HG02938 (cell line): ENCODE measurements around the gene SH2D6.
"Not testable (repeated sequence)": the region's sequence is repeated elsewhere in the genome, so short reads cannot be mapped to it uniquely, and the experiment has no call there.

Experiments
- ATAC-seq: cut with Tn5 transposase; IDR thresholded peaks from one replicate; pipeline ENCODE4 v1.9.1; 2021; ENCODE audit warnings: mild to moderate bottlenecking, moderate library complexity; ENCODE audit not compliant: unreplicated experiment

SH2D6 gene

DNA sequence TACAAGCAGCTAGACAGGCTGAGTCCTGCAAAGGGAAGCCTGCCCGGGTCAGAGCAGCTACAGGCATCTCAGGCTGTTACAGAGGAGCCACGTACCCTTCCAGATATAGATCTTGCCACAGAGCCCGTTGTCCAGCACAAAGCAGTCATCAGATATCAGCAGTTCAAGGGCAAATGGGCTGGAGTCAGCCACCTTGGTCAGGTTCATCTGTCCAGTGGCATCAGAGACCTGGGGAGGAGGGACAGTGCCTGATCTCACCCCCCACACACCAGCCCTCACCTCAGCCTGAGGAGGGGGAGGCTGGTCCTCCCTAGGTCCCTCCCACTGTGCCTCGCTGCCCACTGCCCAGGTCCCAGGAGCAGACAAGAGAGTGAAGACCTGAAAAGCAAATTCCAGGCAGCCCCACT, 20.6 kb upstream of the SH2D6 start:
- ATAC-seq, result no peak

DNA sequence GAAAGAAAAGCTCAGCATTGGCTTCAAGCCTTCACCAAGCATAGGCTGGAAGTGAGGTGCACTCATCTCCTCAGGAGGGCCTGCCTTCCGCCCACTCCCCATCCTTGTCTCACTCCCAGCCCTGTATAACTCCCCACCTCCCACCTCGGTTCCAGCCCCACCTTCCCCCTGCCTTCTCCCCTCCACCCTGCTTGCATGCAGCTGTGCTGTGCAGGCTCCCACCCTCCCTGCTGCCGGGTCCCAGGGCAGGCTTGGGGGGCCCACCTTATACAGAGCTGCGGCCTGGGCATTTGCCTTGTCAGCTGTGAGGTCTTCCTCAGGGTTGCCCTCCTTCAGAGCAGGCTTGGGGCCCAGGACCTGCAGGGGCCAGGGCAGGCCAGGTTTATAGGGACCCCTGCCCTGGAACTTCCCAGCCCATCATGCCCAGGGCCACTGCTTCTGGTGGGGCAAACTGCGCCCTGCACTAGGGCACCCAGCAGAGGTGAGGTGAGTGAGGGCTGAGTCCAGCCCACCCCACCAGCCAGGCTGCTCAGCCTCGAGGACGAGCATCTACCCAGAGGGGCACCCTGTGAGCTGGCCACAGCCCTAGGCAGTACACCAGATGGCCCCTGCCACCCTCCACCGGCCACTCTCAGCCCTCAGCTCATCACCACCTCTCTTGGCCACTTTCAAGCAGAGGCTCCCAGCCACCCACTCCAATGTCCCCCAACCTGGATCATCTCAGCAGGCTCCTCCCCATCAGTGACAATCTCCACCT, 19.9 kb upstream of the SH2D6 start:
- no peak for ATAC-seq

DNA sequence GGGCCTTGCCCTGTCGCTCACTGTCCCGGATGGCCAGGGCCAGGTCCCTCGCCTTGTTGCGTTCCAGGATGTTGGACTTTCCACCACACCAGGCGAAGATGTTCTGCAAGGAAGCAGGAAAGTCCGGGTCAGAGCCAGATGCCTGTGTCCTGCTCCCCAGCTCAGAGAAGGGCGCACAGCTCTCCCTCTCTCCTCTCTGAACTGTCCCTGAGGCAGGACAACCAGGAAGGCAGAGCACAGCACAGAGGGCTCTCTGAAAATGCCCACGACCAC, 19.4 kb upstream of the SH2D6 start:
- ATAC-seq, result no peak

DNA sequence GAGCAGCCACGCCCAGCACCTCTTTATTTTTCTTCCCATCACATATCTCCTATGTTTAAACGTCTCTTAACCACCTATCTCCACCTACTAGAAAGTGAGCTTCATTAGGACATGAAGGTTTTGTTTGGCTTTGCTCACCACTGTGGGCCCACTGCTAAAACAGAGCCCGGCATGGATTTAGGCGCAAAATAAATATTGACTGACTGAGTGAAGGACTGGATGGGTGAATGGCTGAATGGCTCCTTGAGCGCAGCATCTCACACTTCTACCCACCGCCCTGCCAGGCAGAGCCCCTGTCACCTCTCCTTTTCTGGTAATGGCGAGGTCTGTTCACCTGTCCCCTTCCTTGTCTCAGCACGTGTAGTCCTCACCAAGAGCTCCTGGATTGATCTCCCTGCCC, 18.5 kb upstream of the SH2D6 start:
- no peak for ATAC-seq

DNA sequence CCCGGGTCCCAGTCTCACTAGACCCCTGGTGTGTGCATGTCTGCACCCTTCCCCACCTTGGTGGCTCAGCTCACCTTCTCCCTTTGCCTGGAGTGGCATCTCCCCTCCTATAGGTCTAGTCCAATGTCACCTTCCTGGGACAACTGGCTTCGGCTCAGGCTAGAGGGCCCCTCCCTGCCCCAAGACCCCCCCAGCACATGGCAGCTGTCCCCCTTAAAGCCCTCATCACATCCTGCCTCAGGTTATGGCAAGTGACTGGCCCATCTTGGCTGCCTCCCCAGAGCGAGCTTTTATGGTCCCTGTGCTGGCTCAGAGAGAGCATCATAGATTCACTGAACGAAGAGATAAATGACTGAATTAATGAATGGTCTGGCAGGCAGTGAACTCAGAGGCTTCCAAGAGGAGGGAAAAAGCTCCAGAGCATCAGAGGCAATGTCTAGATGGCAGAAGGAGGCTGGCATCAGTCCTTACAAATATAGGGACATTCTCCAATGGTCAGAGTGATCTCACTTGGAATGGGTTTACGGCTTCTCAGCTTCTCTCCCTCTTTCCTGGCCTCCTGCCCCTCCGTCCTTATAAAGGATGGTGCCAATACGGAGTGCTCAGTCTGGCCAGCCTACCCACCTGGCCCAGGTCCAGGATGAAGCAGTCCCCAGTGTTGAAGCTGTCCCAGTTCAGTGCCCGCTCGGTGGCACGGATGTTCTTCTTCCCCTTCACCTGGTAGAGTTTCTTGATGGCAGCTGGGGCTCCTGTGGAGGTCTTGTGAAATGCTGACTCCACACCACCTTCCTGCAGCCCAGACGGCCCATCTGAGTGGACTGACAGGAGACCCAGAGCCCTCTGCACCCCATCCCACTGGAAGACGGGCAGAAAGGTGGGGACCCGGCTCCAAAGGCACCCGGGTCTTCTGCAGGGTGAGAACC, 17.7 kb upstream of the SH2D6 start:
- no peak for ATAC-seq

DNA sequence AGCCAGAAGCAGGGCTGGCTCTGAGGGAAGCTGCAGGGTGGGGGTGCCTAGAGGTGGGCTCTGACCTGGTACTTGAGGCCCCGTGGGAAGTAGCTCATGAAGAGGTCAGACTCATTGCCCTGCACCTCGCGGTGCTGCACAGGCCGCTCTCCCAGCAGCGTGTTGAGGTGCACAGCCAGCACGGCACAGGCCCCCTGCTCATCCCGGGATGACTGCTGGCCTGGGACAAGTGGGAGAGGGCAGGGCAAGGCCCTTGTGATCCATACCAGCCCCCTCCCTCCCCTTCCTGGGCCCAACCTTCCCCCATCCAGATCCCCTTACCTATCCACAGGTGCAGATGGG, 17.1 kb upstream of the SH2D6 start:
- ATAC-seq, result no peak

DNA sequence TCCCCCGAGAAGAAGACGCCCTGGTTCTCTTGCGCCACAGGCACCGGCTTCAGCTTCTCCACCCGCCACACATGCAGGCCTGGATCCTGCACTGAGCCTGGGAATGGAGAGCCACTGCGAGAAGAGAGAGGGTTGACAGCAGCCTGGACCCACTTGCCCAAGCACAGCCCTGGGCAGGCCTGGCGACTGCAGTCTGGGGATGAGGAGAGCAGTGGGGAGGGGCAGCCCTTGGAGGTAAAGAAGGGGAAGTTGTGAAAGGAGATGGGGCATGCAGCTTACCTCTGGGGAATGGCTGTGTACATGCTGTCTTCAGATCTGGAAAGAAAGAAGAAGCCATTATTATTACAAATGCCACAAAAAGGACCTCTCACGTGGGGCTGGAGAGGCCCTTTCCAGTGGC, 16.7 kb upstream of the SH2D6 start:
- no peak for ATAC-seq

DNA sequence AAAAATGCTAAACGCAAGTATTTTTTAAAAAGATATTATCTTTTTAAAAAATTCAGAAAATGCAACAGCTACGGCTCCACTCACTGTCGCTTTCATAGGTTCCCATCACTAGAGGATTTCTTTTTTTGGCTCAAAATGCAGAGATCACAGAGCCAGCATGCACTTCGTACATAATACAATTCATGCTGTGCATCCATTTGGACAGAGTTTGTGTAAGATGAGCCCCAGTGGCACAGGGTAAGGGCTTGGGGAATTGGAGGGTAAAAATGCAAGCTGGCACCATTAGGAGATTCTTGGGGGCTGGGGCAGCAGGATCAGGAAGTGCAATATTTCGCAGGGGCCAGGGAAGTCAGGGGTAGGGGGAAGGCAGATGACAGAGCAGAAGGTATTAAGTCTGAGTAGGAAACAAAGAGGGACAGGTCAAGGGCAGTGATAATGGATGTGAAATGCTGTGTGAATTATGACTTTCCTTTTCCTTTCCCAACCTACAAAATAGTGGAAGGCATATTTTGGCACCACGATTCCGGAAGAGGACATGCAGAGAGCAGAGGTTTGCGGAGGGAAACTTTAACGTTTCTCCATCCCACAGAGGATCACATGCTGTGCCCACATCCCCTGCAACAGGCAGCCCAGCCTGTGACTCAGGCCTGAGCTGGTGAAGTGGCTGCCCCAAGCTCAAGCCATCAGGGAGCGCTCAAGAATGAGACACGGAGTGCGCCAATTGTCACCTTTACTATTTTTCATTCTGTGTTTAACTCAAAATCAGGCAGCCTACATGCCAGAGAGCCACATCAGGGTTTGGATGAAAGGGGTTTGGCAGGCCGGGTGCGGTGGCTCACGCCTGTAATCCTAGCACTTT, 13.1 kb upstream of the SH2D6 start:
- ATAC-seq, result no peak

DNA sequence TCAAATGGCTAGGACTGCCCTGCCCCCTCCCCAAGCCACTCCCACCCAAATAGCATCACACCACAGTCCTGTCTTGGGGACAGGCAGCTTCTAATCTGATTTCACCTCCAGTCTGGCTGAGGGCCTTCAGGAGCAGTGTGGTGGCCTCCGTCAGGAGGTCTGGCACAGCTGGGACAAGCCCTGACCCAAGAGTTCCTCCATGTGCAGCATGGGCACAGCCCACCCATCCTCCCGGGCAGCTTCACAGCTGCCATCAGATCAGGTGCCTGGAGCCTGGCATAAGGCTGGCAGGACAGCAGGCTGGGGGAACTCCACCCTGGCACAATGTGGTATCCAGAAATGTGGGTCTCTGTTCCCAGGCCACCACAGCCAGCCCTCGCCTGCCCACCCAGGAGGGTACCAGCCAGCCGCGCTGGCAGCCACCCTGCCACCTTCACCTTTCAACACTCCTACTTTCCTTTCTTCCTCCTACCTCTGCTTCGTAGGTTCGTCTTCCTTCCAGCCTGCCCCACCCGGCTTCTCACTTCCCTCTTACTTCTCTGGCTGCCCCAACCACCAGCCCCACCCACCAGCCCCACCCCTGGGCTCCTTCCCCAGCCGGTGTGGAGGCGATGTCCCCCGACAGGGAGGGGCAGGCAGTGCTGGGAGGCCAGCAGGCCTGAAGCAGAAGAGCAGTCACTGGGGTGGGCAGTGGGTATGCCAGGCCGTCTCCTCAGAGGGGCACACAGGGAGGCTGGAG, 8.5 kb upstream of the SH2D6 start, which contains the start of gene CAPG:
CAPG (minus strand) TSS at position 522 of the 739 bp plus-strand sequence. CDS start 8,221 bp downstream, outside the sequence.
- ATAC-seq, result no peak

DNA sequence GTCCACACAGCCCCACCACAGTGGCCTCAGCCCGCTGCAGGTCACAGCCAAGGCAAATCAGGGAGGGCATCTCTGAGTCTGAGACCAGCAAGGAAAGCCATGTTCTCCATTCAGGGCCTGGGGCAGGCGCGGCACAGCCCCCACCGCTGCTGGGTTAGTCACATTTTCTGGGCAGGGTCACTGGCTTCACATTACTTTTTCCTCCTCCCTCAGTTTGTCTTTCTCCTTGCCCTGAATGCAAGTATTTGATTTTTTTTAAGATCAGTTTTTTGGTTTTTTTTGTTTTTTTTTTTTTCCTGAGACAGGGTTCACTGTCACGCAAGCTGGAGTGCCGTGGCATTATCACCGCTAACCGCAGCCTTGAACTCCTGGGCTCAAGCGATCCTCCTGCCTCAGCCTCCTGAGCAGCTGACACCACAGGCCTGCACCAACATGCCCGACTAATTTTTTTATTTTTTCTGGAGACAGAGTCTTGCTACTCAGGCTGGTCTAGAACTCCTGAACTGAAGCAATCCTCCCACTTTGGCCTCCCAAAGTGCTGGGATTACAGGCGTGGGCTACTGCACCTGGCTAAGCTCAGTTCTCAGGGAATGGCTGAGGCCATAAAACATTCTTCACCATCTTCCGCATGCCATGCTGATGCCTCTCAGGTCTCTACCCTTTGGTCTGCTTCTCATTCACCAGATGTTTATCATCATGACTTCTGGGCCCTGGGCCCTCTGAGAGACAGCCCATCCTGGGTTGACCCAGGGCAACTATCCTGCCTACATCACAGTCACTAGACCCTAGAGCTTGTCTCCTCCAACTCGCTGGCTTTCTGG, 7.7 kb upstream of the SH2D6 start:
- no peak for ATAC-seq

DNA sequence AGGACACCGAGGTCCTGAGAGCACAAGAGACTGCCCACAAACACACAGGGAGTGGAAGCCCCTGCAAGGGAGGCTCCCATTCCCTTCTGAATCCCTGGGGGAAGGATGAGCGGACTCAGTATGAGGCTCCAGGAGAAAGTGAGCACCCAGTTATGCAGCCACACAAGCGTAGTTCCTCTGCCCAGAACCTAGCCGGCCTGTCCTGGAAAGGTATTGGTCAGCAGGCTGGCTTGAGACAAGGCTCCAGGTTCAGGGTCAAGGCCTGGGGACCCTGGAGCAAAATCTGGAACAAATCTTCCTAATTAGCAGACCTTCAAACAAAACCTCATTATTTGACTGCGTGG, 7.1 kb upstream of the SH2D6 start:
- ATAC-seq, result no peak

DNA sequence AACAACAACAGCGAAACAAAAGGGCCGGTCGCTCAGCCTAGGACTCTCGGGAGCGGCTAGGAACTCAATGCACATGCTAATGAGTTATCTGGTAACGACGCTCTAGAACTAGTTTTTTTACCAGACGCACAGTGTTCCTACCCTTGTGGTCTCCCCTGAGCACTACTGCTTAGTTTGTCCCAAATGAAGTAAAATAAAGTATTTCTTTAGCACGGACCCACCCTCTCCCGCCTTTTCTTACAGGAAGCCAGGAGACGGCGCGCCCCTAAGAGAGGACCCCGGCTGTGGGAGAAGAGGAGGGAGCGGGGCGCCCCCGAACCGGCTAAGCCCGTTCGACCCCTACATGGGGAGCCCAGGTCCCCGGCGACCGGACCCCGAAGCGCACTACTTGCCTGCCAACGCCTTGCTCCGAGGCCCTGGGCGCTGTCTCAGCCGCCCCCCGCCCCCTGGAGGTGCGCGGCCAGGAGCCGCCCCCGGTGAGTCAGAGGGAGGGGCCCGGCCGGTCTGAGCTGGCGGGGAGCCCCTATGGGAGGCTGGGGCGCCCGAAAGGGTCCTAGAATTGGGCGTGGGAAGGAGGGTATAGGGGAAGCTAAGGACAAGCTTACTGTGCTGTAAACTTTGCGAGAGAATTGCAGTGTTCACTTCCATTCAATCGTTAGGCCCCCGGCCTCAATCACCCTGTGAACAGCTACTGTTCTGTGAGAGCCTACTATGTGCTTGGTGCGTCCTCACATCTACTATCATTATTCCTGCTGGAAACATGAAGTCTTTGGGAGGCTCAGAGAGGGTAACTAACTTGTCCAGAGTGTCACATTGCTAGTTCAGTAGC, 4.7 kb upstream of the SH2D6 start:
- no peak for ATAC-seq

DNA sequence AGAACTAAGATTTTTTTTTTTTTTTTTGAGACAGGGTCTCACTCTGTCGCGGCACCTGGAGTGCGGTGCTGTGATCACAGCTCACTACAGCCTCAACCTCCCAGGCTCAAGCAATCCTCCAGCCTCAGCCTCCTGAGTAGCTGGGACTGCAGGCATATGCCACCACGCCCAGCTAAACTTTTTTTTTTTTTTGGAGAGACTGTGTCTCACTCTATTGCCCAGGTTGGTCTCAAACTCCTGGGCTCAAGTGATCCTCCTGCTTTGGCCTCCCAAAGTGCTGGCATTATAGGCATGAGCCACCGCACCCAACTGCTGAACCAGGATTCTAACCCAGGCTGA, 4.1 kb upstream of the SH2D6 start:
- ATAC-seq, result not testable (repeated sequence)

DNA sequence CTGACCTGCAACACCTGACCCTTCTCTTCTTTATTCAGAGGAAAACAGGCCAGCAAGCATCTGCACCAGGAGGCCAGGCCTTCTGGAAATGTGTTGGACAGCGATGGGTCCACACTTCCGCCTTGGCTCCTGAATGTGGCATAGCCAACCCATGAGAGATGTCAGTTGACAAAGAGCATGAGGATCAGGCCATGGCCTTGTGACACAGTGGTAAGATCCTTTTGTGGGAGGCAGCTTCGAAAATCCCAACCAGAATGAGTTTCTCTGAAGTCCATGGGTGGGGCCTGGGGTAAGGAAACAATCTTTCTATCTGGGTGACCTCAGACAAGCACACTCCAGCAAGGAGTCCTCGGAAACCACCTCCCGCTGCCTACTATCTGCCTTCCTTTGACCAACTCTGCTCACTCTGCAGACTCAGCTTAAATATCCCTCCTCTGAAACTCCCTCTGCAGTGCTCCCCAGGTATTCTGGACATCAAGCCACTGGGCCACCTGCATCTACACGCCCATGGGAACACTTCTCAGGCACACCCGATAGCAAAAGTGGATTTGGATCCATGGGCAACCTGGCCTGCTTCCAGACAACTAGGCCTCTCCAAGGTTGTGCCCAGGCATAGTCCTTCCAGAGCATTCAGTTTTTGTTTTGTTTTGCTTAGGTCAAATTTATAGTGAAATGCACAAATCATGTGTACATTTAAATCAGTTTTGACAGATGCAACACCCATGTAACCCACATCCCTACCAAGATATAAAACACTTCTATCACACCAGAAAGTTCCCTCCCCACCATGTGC, 3.6 kb upstream of the SH2D6 start:
- no peak for ATAC-seq

DNA sequence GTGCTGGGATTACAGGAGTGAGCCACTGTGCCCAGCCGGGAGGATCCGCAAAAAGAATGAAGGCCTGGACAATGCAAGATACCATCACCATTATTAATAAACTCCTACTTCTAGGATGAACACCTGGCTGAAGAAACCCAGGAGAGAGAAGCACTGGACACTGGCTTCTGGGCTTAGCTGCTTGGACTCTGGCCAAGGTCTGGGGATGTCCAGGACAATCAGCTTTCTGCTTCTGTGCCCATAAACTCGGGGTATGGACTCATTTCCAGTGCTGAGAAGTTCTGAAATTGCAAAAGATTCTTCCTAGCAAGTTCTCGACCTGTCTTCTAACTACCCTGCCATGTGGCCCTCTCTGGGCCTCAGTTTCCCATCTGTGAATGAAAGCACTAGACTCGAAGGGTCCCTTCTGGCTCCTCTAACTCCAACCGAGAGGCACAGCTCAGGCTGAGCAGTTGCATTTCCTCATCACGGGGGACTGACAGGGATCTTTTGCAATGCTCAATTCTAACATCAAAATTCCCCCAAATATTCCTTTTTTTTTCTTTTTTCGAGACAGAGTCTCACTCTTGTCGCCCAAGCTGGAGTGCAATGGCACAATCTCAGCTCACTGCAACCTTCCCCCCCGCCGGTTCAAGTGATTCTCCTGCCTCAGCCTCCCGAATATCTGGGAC, 2.4 kb upstream of the SH2D6 start:
- ATAC-seq, result no peak

DNA sequence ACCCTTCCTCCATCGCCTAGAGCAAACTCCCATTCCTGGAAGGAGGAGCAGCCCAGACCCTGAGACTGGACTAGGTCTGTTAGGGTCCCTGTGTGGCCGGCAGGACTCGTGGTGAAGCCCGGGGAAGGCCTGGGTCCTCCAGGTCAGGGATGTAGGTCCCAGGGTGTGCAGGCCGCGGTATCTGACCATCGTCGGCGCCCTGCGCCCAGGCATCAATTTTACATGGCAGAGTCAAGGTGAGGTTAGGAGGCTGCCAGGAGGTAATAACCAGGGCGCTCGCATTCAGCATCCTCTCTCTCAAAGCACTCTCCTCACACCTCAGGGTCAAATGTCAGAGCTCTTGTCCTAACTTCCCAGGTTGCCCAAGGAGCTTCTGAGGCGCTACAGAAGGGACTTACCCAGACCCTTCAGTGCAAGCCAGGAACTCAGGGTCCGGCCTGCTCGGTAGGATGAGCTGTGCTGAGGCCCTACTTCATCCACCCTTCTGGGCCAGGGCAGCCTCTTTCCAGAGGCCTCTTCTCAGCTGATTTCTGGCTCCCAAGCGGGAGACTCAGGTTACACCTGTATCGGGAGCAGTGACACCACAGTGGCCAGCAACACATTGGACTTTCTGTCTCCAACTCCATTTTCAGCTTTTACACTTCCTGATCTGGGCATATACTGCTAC, 628 bp downstream of the SH2D6 start:
- no peak for ATAC-seq

DNA sequence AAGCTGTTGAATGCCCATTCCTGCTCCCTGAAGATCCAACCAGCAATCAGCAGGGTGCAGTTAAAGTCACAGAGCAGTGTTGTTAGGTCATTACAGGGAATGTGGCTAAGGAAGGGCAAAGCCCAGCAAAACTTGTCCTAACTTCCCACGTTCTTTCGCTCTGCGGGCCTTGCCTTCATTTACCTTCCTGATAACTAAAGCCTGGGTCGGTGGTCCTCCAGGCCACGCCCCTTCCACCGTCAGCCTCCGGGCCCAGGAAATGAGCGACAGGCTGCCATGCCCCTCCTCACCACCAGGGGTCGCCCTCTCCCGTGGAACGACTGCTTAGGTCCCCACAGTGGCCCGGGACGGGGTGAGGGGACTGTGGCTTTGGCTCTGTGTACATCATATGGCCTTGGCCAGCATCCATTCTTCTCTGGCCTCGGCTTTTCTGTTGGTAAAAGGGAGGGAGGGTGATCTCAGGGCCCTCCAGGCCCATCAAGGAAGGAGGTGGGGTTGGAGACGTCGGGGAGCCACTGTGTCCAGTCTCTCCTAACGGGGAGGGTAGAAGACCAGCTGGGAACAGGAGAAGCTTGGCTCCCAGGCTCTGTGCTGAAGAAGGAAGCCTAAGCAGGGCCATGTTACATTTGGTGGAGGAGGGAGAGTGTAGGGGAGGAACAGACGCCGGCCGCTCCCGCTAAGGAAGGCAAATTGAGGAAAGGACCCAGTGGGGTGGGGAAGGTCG, 2.2 kb downstream of the SH2D6 start:
- ATAC-seq, result no peak
